ENCODE results near the gene NBAS. TPM values are rescaled to one million over a fixed set of nuclear protein-coding genes. Genes with fewer than 3 reads are reported as not detected.

The NBAS gene
- total RNA-seq, 1 donor from 2014 or later = 29.7 TPM

DNA sequence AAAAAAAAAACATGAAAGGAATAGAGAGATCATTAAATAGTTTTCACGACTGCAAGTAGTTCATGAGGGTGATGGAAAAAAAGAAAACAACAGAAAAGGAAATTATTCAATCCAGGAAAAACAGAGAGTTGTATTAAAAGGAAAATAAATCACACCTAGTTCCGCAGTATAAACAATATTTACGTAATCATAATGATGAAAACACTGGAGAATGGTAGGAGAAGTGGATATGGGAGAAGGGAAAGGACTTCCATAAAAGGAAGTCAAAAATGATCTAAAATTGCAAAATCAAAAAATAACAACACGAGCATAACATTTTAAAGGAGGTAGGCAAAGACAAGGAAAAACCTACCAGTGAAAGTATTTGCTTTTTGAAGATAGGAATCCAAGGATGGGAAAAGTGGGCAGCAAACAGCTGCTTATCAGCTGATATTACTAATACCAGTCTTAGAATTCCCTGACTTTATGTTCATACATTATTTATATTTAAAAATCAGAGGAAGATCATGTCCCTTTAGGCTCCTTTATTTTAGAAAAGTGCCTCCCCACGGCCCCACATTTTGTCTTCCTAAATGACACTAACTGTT is 160.8 kb downstream of the NBAS start:
- no peak for DNase-seq (ENCODE audit: extremely low spot score in 2 of 2)
- no peaks in the 10 kb centered on the region for H3K27me3 ChIP-seq
- H3K9me3 ChIP-seq = no peaks in the 10 kb centered on the region
- no peaks in the 10 kb centered on the region for H3K36me3 ChIP-seq
- H3K4me3 ChIP-seq = no peak overlapping the region
- intact Hi-C loops (cut with DNase I) = no loop called here
- H3K4me1 ChIP-seq = no peaks in the 10 kb centered on the region
- H3K27ac ChIP-seq = no peak overlapping the region
- no peak for TF ChIP-seq POLR2AphosphoS5 (IDR thresholded peaks at IDR 0.05; ENCODE audit: insufficient read depth in 1 of 2, low read depth in 1 of 2)
- TF ChIP-seq POLR2A (IDR thresholded peaks at IDR 0.05) = no peak
- no peak for TF ChIP-seq CTCF (IDR thresholded peaks at IDR 0.05)

- intact Hi-C loops (cut with DNase I) = no loop called here
- TF ChIP-seq POLR2A (IDR thresholded peaks at IDR 0.05) (no peak), POLR2AphosphoS5 (IDR thresholded peaks at IDR 0.05; ENCODE audit: insufficient read depth in 1 of 2, low read depth in 1 of 2) (no peak), CTCF (IDR thresholded peaks at IDR 0.05) (no peak)
- no peak overlapping the region for H3K27ac ChIP-seq
- H3K36me3 ChIP-seq = no peaks in the 10 kb centered on the region
- no peaks in the 10 kb centered on the region for H3K4me1 ChIP-seq
- H3K9me3 ChIP-seq = no peaks in the 10 kb centered on the region
- no peaks in the 10 kb centered on the region for H3K27me3 ChIP-seq
- DNase-seq (ENCODE audit: extremely low spot score in 2 of 2) = no peak
- H3K4me3 ChIP-seq = no peak overlapping the region
Observed at GRCh38 chr2:15399241-15399640, 161.9 kb downstream of the NBAS start.

DNA sequence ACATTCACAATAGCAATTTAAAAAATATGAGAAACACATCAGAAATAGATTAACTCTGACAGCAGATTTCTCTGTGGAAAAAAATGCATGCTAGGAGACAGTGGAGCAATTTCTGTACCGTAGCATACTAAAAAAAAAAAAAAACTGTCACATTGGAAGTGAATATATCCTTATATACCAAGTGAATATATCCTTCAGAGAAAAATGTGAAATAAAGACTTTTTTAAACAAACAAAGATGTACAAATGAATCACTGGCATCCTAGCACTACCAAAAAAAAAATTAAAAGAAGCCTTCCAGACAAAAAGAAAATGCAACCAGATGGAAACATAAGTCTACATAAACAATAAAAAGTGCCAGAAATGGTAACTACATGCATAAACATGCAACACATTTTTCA is 169.4 kb downstream of the NBAS start:
- no peak overlapping the region for H3K27ac ChIP-seq
- intact Hi-C loops (cut with DNase I) = no loop called here
- no peaks in the 10 kb centered on the region for H3K4me1 ChIP-seq
- no peak overlapping the region for H3K4me3 ChIP-seq
- no peak for TF ChIP-seq POLR2AphosphoS5 (IDR thresholded peaks at IDR 0.05; ENCODE audit: insufficient read depth in 1 of 2, low read depth in 1 of 2)
- TF ChIP-seq CTCF (IDR thresholded peaks at IDR 0.05) = no peak
- TF ChIP-seq POLR2A (IDR thresholded peaks at IDR 0.05) = no peak
- peaks cover 0 to 7% of the 10 kb centered on the region in 2 donors for H3K36me3 ChIP-seq
- no peaks in the 10 kb centered on the region for H3K27me3 ChIP-seq
- no peak for DNase-seq (ENCODE audit: extremely low spot score in 2 of 2)
- H3K9me3 ChIP-seq = no peaks in the 10 kb centered on the region

DNA sequence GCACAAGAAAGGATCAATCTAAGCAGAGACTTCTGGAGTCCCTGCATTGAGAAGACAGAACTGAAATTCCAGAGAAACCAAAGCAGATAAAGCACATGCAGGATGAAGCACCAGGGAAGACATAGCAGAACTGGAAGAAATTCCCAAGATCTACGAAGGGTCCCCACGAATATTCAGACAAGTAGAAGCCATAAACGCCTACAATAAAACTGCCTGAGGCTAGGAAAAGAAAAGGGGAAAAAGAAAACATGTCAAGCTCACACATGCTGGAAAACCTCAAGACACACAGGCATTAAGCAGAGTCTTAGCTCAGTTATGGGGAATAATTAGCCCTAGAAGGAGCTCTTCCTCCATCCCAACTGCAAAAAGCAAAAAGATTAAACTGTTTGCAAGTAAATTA is 171.2 kb downstream of the NBAS start:
- intact Hi-C loops (cut with DNase I) = no loop called here
- Histone ChIP-seq H3K36me3 (peaks cover 0 to 11% of the 10 kb centered on the region in 2 donors), H3K9me3 (no peaks in the 10 kb centered on the region)

More for the DNA sequence above, 171.2 kb downstream of the NBAS start:
- TF ChIP-seq POLR2AphosphoS5 (IDR thresholded peaks at IDR 0.05; ENCODE audit: insufficient read depth in 1 of 2, low read depth in 1 of 2) (no peak), POLR2A (IDR thresholded peaks at IDR 0.05) (no peak), CTCF (IDR thresholded peaks at IDR 0.05) (no peak)
- H3K4me1 ChIP-seq = no peaks in the 10 kb centered on the region
- no peak overlapping the region for H3K27ac ChIP-seq
- H3K27me3 ChIP-seq = no peaks in the 10 kb centered on the region
- no peak for DNase-seq (ENCODE audit: extremely low spot score in 2 of 2)
- no peak overlapping the region for H3K4me3 ChIP-seq
